CD4-positive, alpha-beta T cell treated with Interleukin-4 for 1 hour (primary cell): Measurements from ENCODE around the gene SIN3A.

Experiments
- DNase-seq, 2 donors: peaks; one replicate each; pipeline ENCODE4 v3.0.0-alpha.2; 2020 to 2022

Gene SIN3A

GRCh38 chr15:75328493-75329314, 122.8 kb downstream of the SIN3A start:
- no peak for DNase-seq

- DNase-seq = no peak
Observed at GRCh38 chr15:75327491-75327890, 124.0 kb downstream of the SIN3A start.

GRCh38 chr15:75327005-75327404, 124.5 kb downstream of the SIN3A start:
- DNase-seq = no peak

GRCh38 chr15:75325922-75326321, 125.6 kb downstream of the SIN3A start:
- no peak for DNase-seq

GRCh38 chr15:75321711-75322110, 129.8 kb downstream of the SIN3A start:
- DNase-seq = no peak
